H1 (cell line): ENCODE measurements around the gene THRB. TPM values are rescaled to one million over a fixed set of nuclear protein-coding genes. Genes with fewer than 3 reads are reported as not detected.

Source experiments
- CTCF ChIA-PET: fragments of 300-600 bp; sonication (Branson Sonifier 250); formaldehyde crosslinking; loops from one replicate; lab custom pipeline; 2021; ENCODE audit not compliant: partially characterized antibody; lab: Charles Lee
- POLR2A ChIA-PET: fragments of 300-600 bp; sonication (Branson Sonifier 250); formaldehyde crosslinking; loops from one replicate; lab custom pipeline; 2021; ENCODE audit warnings: inconsistent platforms; ENCODE audit not compliant: partially characterized antibody; lab: Charles Lee
- DNase-seq, 2 experiments: peaks; one replicate each; pipeline versions ENCODE4 v3.0.0 to v3.0.0-alpha.2; 2010 to 2022; ENCODE audit warnings: low spot score in 2 of 2, low read depth in 1 of 2, mixed read lengths in 1 of 2
- FAIRE-seq: peaks from 2 replicates; lab custom pipeline; 2011; peaks lifted over from hg19 to GRCh38; lab: Jason Lieb, UNC
- H2AFZ ChIP-seq: 2 replicates; pipeline ENCODE4 v1.8.1; 2012; ENCODE audit warnings: low read length, inconsistent platforms
- H2AK5ac ChIP-seq: 2 replicates; pipeline ENCODE4 v1.6.1; 2013; ENCODE audit warnings: low read depth, low read length
- H2BK120ac ChIP-seq: replicated peaks from 2 replicates; pipeline ENCODE3; 2013; ENCODE audit warnings: low read depth, low read length, inconsistent platforms
- H2BK12ac ChIP-seq: 2 replicates; pipeline ENCODE4 v1.6.1; 2013; ENCODE audit warnings: low read depth, low read length
- H2BK15ac ChIP-seq: 2 replicates; pipeline ENCODE4 v1.6.1; 2013; ENCODE audit warnings: low read length
- H2BK20ac ChIP-seq: 2 replicates; pipeline ENCODE4 v1.6.1; 2013; ENCODE audit warnings: low read length
- H2BK5ac ChIP-seq: 2 replicates; pipeline ENCODE4 v1.6.1; 2013; ENCODE audit warnings: low read depth, low read length
- H3K14ac ChIP-seq: 2 replicates; pipeline ENCODE4 v1.6.1; 2013; ENCODE audit warnings: inconsistent platforms; ENCODE audit not compliant: insufficient read length
- H3K18ac ChIP-seq: 2 replicates; pipeline ENCODE4 v1.6.1; 2013; ENCODE audit warnings: low read length; ENCODE audit errors: extremely low read depth
- H3K23ac ChIP-seq: 2 replicates; pipeline ENCODE4 v1.6.1; 2013; ENCODE audit warnings: inconsistent platforms; ENCODE audit not compliant: insufficient read length
- H3K23me2 ChIP-seq: 2 replicates; pipeline ENCODE4 v1.6.1; 2013; ENCODE audit warnings: low read depth, low read length
- H3K27ac ChIP-seq: 2 replicates; pipeline ENCODE4 v1.6.1; 2011; ENCODE audit warnings: low read depth, low read length, inconsistent platforms
- H3K27me3 ChIP-seq, 4 experiments: replicated peaks in 1 of 4; 1 replicate in 1 of 4; 2 replicates in 3 of 4; pipeline versions ENCODE4 v1.6.1 to v1.8.1; 2011 to 2013; ENCODE audit warnings: low read length in 3 of 4, mild to moderate bottlenecking in 3 of 4, inconsistent platforms in 2 of 4, mixed read lengths in 2 of 4, moderate library complexity in 1 of 4; ENCODE audit not compliant: control insufficient read depth in 3 of 4, insufficient read depth in 3 of 4; ENCODE audit errors: extremely low read depth in 1 of 4
- H3K36me3 ChIP-seq, 4 experiments: 2 replicates each; pipeline versions ENCODE4 v1.6.1 to v1.8.1; 2011 to 2013; ENCODE audit warnings: mild to moderate bottlenecking in 4 of 4, low read length in 3 of 4, moderate library complexity in 2 of 4, control low read depth in 1 of 4, inconsistent platforms in 1 of 4; ENCODE audit not compliant: insufficient read depth in 4 of 4, control insufficient read depth in 2 of 4
- H3K4ac ChIP-seq: replicated peaks from 2 replicates; pipeline ENCODE3; 2013; ENCODE audit warnings: low read length, low read depth, mixed read lengths, inconsistent platforms; ENCODE audit not compliant: insufficient read length
- H3K4me1 ChIP-seq, 4 experiments: replicated peaks in 1 of 4; 1 replicate in 1 of 4; 2 replicates in 3 of 4; pipeline versions ENCODE4 v1.6.1 to v1.8.1; 2011 to 2013; ENCODE audit warnings: low read length in 3 of 4, inconsistent platforms in 2 of 4, mixed read lengths in 1 of 4; ENCODE audit not compliant: insufficient read depth in 4 of 4, control insufficient read depth in 3 of 4
- H3K4me2 ChIP-seq, 2 experiments: 2 replicates each; pipeline versions ENCODE4 v1.6.1 to v1.8.1; 2011 to 2013; ENCODE audit warnings: low read depth in 2 of 2, low read length in 2 of 2, control low read depth in 1 of 2, inconsistent platforms in 1 of 2, mild to moderate bottlenecking in 1 of 2; ENCODE audit not compliant: insufficient read depth in 1 of 2
- H3K4me3 ChIP-seq, 4 experiments: fragments of 200-600, 300-600 bp in 1 of 4; sonication (generic), shearing (Covaris generic), sonication (Bioruptor Twin) in 1 of 4; 2 replicates each; pipeline versions ENCODE4 v1.5.1 to v1.8.1; 2011 to 2016; ENCODE audit warnings: low read length in 4 of 4, low read depth in 3 of 4, control low read depth in 2 of 4, inconsistent platforms in 2 of 4, mild to moderate bottlenecking in 2 of 4, mixed read lengths in 1 of 4, moderate library complexity in 1 of 4; ENCODE audit not compliant: insufficient read depth in 2 of 4; ENCODE audit errors: extremely low read depth in 1 of 4
- H3K56ac ChIP-seq: replicated peaks from 2 replicates; pipeline ENCODE3; 2013; ENCODE audit warnings: low read depth, mild to moderate bottlenecking, mixed read lengths, low read length, inconsistent platforms; ENCODE audit not compliant: insufficient read length
- H3K79me1 ChIP-seq: 2 replicates; pipeline ENCODE4 v1.6.1; 2013; ENCODE audit warnings: low read depth, low read length, control low read depth
- H3K79me2 ChIP-seq, 2 experiments: 2 replicates each; pipeline versions ENCODE4 v1.6.1 to v1.8.1; 2012 to 2013; ENCODE audit warnings: low read length in 2 of 2, mild to moderate bottlenecking in 2 of 2, inconsistent platforms in 1 of 2; ENCODE audit not compliant: insufficient read depth in 2 of 2, control insufficient read depth in 1 of 2
- H3K9ac ChIP-seq, 4 experiments: replicated peaks in 1 of 4; 1 replicate in 1 of 4; 2 replicates in 3 of 4; pipeline versions ENCODE4 v1.6.1 to v1.8.1; 2011 to 2013; ENCODE audit warnings: low read depth in 3 of 4, low read length in 3 of 4, control low read depth in 2 of 4, mild to moderate bottlenecking in 2 of 4, moderate library complexity in 2 of 4, inconsistent platforms in 1 of 4; ENCODE audit errors: extremely low read depth in 1 of 4
- H3K9me3 ChIP-seq, 2 experiments: 2 replicates each; pipeline versions ENCODE4 v1.6.1 to v1.8.1; 2012 to 2013; ENCODE audit warnings: mild to moderate bottlenecking in 2 of 2, moderate library complexity in 2 of 2, control low read depth in 1 of 2, inconsistent platforms in 1 of 2, low read depth in 1 of 2, low read length in 1 of 2, mixed read lengths in 1 of 2; ENCODE audit not compliant: insufficient read depth in 2 of 2
- H4K20me1 ChIP-seq, 2 experiments: replicated peaks in 1 of 2; 2 replicates each; pipeline versions ENCODE3 to v1.8.1; 2011 to 2013; ENCODE audit warnings: inconsistent platforms in 2 of 2, low read length in 2 of 2, mild to moderate bottlenecking in 1 of 2; ENCODE audit not compliant: insufficient read depth in 2 of 2, control insufficient read depth in 1 of 2
- H4K5ac ChIP-seq: 2 replicates; pipeline ENCODE4 v1.6.1; 2013; ENCODE audit warnings: low read length, low read depth, mixed read lengths, inconsistent platforms; ENCODE audit not compliant: insufficient read length
- H4K8ac ChIP-seq: 2 replicates; pipeline ENCODE4 v1.8.0; 2013; ENCODE audit warnings: mild to moderate bottlenecking, moderate library complexity, low read length, inconsistent platforms; ENCODE audit not compliant: insufficient read depth; ENCODE audit errors: extremely low read depth
- H4K91ac ChIP-seq: replicated peaks from 2 replicates; pipeline ENCODE3; 2013; ENCODE audit warnings: low read length, mixed read lengths, inconsistent platforms; ENCODE audit not compliant: insufficient read length
- ATF3 ChIP-seq: IDR thresholded peaks from 2 replicates; pipeline ENCODE4 v1.6.1; 2011; ENCODE audit warnings: low read depth, mild to moderate bottlenecking, low read length; ENCODE audit not compliant: insufficient read depth
- CBX5 ChIP-seq: fragments of 300-800, 300-1000 bp; sonication (generic); IDR thresholded peaks from 2 replicates; pipeline ENCODE4 v1.7.1; 2016; ENCODE audit warnings: antibody characterized with exemption, low read length, low read depth
- CBX8 ChIP-seq: fragments of 300-800, 300-1000 bp; sonication (generic); IDR thresholded peaks from 2 replicates; pipeline ENCODE4 v1.7.1; 2016; ENCODE audit warnings: low read depth, low read length, borderline replicate concordance
- CEBPB ChIP-seq: IDR thresholded peaks from 2 replicates; pipeline ENCODE4 v1.6.1; 2012; ENCODE audit warnings: low read depth, low read length
- CTBP2 ChIP-seq: IDR thresholded peaks from 2 replicates; pipeline ENCODE4 v1.7.0; 2011; ENCODE audit warnings: borderline replicate concordance, mild to moderate bottlenecking, moderate library complexity, mixed read lengths, low read length; ENCODE audit not compliant: insufficient read depth, insufficient read length
- FOSL1 ChIP-seq: IDR thresholded peaks from 2 replicates; pipeline ENCODE4 v1.6.1; 2011; ENCODE audit warnings: mild to moderate bottlenecking, low read depth, low read length, moderate library complexity; ENCODE audit not compliant: insufficient read depth
- KDM4A ChIP-seq: IDR thresholded peaks from one replicate; pipeline ENCODE4 v1.7.1; 2012; ENCODE audit warnings: low read depth, mild to moderate bottlenecking, moderate library complexity, low read length, inconsistent platforms; ENCODE audit not compliant: severe bottlenecking
- RBBP5 ChIP-seq: IDR thresholded peaks from 2 replicates; pipeline ENCODE4 v1.7.1; 2012; ENCODE audit warnings: low read depth, mild to moderate bottlenecking, inconsistent platforms, low read length, moderate library complexity, borderline replicate concordance
- RXRA ChIP-seq: IDR thresholded peaks from 2 replicates; pipeline ENCODE4 v1.6.1; 2011; ENCODE audit warnings: low read depth, mild to moderate bottlenecking, low read length, moderate library complexity; ENCODE audit not compliant: insufficient read depth
- SP1 ChIP-seq: IDR thresholded peaks from 2 replicates; pipeline ENCODE4 v1.6.1; 2011; ENCODE audit warnings: low read depth, low read length
- SP2 ChIP-seq: IDR thresholded peaks from 2 replicates; pipeline ENCODE4 v1.6.1; 2012; ENCODE audit warnings: mild to moderate bottlenecking, low read length, inconsistent platforms
- SUZ12 ChIP-seq: fragments of 200-600 bp; sonication (generic); IDR thresholded peaks from 2 replicates; pipeline ENCODE4 v1.6.1; 2012; ENCODE audit warnings: mild to moderate bottlenecking, inconsistent platforms, low read length, moderate library complexity, mixed read lengths
- USF2 ChIP-seq: IDR thresholded peaks from 2 replicates; pipeline ENCODE4 v1.6.1; 2011; ENCODE audit warnings: low read length, improper control_type of control experiment
- WGBS, 2 experiments: shearing (Covaris generic) in 1 of 2; methylation state at CpG; one replicate each; pipeline versions ENCODE4 v1.1.6 to v1.1.7; 2013 to 2015; ENCODE audit warnings: low lambda C conversion rate in 2 of 2, mixed read lengths in 2 of 2, inconsistent platforms in 1 of 2, low coverage in 1 of 2, missing lambda C conversion rate in 1 of 2; ENCODE audit not compliant: insufficient replicate concordance in 2 of 2, insufficient coverage in 1 of 2, insufficient read length in 1 of 2; ENCODE audit errors: extremely low coverage in 1 of 2, missing lambda C conversion rate in 1 of 2; 5-methylcytosine and 5-hydroxymethylcytosine counted together
- polyA plus RNA-seq, 7 experiments: library from polyadenylated mRNA; depleted of rRNA in 3 of 7; stranded (reverse) in 5 of 7; unstranded in 2 of 7; fragments of >200 nt in 5 of 7; fragments of 200-250 nt in 2 of 7; gene quantifications; 1 replicate in 5 of 7; 2 replicates in 1 of 7; 4 replicates in 1 of 7; pipeline versions ENCODE4 v1.2.1 to v1.2.3, GENCODE V29; 2011 to 2013; ENCODE audit warnings: missing spikeins in 2 of 7, mixed read lengths in 2 of 7
- total RNA-seq: library from RNA; stranded (reverse); fragmentation: NEBNext Ultra II Directional; extraction: Animal tissue kit (Norgen Biotek cat#: 25700); gene quantifications from 2 replicates; pipeline ENCODE4 v1.2.1, GENCODE V29; 2021

Gene THRB
- total and polyA plus RNA-seq, 2 of the 8 experiments (the other 6 are each of a cell fraction or from before 2014, with no cell fraction given): 0.98 to 3.9 TPM

GRCh38 chr3:24154781-24155180 lies 339.9 kb downstream of the THRB start:
- no peak overlapping the region for H3K18ac ChIP-seq
- no peak overlapping the region for H3K4ac ChIP-seq
- ChIA-PET POLR2A (interaction anchor here (0.6 kb wide), 1 partner anchor 933 kb away, joined by 3 read pairs; no protein-coding TSS in a partner anchor), CTCF (no interaction called here)
- no peak overlapping the region for H2AFZ ChIP-seq
- H3K9me3 ChIP-seq: no peaks in the 10 kb centered on the region
- H2AK5ac ChIP-seq: no peak overlapping the region
- H3K4me2 ChIP-seq: no peak overlapping the region
- no peaks in the 10 kb centered on the region for H4K20me1 ChIP-seq
- no peaks in the 10 kb centered on the region for H3K23me2 ChIP-seq
- H3K9ac ChIP-seq: no peak overlapping the region
- no peak overlapping the region for H3K56ac ChIP-seq
- no peak overlapping the region for H4K5ac ChIP-seq
- no peaks in the 10 kb centered on the region for H3K4me1 ChIP-seq
- H2BK15ac ChIP-seq: no peak overlapping the region
- no peaks in the 10 kb centered on the region for H3K79me1 ChIP-seq
- no peak overlapping the region for H3K23ac ChIP-seq
- no peak overlapping the region for H4K8ac ChIP-seq
- no peaks in the 10 kb centered on the region for H3K36me3 ChIP-seq
- no peak overlapping the region for H3K4me3 ChIP-seq
- no peak overlapping the region for H4K91ac ChIP-seq
- no peak overlapping the region for H2BK120ac ChIP-seq
- WGBS, 2 experiments: 86% methylated on average over 1 of the region's 1 CpG; no CpG with 5 or more reads in 1 of the 2 experiments
- no peak overlapping the region for H3K27ac ChIP-seq
- H2BK12ac ChIP-seq: no peak overlapping the region
- H3K14ac ChIP-seq: no peak overlapping the region
- no peak for DNase-seq
- no peaks in the 10 kb centered on the region for H3K79me2 ChIP-seq
- FAIRE-seq: no peak
- no peak overlapping the region for H2BK5ac ChIP-seq
- H2BK20ac ChIP-seq: no peak overlapping the region
- no peaks in the 10 kb centered on the region for H3K27me3 ChIP-seq
- TF ChIP-seq SP1: no peak
- TF ChIP-seq KDM4A: no peak
- TF ChIP-seq SP2: no peak
- no peak for TF ChIP-seq ATF3
- no peak for TF ChIP-seq CBX5
- no peak for TF ChIP-seq SUZ12
- TF ChIP-seq RXRA: no peak
- TF ChIP-seq CTBP2: no peak
- no peak for TF ChIP-seq FOSL1
- no peak for TF ChIP-seq RBBP5
- no peak for TF ChIP-seq CEBPB
- TF ChIP-seq CBX8: no peak
- no peak for TF ChIP-seq USF2
